ENCODE measurements around the gene INAFM1.
"Not testable (repeated sequence)": the region's sequence is repeated elsewhere in the genome, so short reads cannot be mapped to it uniquely, and the experiment has no call there.

The INAFM1 gene

DNA sequence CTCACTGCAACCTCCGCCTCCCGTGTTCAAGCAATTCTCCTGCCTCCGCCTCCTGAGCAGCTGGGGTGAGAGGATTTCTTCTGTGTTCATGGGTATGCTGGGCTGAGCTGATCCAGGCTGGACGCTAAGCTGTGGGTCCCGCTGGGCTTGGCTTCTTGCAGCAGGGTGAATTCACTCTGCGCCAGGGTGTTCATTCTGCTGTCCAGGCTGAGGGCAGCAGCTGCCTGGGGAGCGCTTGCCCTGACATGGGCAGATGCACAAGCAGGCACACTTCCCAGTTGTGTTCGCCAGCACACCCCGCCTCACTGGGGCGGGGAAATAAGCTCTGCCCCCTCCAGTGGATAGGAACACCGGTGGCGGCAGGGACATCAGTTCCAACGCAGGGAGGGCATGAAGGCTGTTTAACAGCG lies 7.3 kb upstream of the INAFM1 start:
- DNase-seq (ENCODE audit: extremely low read depth in 1 of 2, low read depth in 1 of 2): no peak

DNA sequence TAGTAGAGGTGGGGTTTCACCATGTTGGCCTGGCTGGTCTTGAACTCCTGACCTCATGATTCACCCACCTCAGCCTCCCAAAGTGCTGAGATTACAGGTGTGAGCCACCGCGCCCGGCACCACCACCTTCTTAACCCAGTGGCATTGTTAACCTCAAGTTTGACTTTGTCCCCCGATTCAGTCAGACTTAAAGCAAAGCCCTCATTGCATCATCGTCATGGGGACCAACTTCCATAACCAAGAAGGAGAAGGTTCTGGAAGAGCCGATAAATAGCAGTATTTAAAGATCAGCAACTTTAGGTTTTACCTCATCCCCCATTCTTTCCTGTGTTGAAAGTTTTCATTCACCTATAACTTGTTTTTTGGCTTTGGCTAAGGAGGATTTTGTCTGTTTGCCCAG lies 6.7 kb upstream of the INAFM1 start:
- DNase-seq (ENCODE audit: extremely low read depth in 1 of 2, low read depth in 1 of 2): no peak

DNA sequence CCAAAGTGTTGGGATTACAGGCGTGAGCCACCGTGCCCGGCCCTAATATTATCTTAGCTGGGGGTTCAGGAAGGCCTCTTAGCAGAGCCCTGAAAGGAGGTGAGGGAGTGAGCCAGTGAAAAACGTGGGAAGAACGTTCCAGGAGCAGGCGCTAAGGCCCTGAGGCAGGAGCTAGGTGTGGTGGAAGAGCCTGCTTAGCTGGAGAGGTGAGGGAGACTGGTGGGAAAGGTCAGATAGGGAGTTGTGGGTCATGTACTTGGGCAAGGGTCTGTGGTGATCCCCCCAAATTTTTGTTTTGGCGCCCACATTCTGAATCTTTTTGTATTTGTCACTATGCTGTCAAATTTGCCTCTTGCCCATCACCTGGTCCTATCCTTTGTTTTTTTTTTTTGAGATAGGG lies 5.1 kb upstream of the INAFM1 start:
- DNase-seq (ENCODE audit: extremely low read depth in 1 of 2, low read depth in 1 of 2): no peak

DNA sequence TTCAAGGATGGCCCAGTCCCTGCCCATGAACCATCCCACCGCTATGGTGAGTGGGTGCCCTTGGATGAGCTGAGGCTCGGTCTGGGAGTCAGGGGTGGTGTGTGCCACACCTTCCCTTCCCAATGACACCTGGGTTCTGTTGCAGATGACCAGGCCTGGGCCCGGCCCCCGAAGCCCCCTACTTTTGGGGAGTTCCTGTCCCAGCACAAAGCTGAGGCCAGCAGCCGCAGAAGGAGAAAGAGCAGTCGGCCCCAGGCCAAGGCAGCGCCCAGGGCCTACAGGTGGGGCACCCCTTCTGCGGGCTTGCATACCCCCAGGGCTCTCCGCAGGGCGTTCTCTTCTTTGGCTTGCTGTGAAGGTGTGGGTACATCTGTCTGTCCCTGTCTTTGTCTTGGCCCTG lies 4.3 kb upstream of the INAFM1 start:
- no peak for DNase-seq (ENCODE audit: extremely low read depth in 1 of 2, low read depth in 1 of 2)

DNA sequence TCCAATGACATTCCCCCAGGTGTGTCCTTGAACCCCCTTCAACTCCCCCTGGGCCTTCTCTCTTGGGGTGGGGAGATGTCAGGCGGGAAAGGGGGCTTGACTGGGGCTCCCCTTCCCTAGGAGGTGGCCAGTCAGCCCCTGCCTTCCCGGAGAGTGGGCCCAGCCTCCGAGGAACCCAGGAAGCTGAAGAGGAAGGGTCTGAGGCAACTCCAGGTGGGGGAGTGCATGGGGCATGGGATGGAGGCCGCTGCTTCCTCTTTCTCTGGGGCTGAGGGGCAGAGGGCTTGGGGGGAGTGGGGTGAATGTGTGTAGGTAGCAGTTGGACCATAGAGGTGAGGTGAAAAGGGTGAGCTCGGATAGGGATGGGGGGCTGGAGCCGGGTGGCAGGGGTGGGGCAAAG lies 2.7 kb upstream of the INAFM1 start:
- no peak for DNase-seq (ENCODE audit: extremely low read depth in 1 of 2, low read depth in 1 of 2)

DNA sequence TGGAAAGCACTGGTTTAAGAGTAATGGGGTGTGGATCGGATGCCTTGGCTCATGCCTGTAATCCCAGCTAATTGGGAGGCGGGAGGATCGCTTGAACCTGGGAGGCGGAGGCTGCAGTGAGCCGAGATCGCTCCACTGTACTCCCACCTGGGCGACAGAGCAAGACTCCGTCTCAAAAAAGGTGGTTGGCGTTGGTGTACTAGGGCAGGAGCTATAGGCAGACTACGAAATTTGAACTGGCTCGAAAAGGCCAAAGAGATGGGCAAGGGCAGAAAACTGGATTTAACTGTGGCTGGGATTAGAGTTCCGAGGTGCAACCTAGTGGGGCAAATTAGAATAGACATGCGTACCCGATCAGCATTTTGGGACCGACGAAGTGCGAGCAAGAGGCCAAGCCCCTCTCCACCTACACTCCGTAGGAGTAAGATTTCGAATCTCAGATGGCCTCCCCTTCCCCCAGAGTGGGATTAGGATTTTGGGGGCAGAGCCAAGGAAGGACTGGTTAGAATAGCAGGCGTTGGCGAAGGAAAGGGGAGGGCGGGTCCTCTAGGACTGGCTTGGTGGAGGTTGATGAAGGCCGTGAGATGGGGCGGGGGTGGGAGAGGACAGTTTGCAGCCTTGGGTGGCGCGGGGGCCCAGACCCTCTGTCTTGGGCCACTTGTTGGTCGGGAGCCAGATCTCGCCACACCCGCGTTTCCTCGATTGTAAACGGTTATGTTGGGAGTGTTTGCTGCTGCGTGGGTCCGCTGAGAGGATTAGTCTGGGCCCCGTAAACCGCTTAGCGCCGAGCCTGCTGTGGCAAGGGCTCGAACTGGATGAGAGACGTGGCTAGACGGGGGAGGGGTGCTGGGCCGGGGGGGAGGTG lies 2.0 kb upstream of the INAFM1 start:
- DNase-seq (ENCODE audit: extremely low read depth in 1 of 2, low read depth in 1 of 2): no peak

DNA sequence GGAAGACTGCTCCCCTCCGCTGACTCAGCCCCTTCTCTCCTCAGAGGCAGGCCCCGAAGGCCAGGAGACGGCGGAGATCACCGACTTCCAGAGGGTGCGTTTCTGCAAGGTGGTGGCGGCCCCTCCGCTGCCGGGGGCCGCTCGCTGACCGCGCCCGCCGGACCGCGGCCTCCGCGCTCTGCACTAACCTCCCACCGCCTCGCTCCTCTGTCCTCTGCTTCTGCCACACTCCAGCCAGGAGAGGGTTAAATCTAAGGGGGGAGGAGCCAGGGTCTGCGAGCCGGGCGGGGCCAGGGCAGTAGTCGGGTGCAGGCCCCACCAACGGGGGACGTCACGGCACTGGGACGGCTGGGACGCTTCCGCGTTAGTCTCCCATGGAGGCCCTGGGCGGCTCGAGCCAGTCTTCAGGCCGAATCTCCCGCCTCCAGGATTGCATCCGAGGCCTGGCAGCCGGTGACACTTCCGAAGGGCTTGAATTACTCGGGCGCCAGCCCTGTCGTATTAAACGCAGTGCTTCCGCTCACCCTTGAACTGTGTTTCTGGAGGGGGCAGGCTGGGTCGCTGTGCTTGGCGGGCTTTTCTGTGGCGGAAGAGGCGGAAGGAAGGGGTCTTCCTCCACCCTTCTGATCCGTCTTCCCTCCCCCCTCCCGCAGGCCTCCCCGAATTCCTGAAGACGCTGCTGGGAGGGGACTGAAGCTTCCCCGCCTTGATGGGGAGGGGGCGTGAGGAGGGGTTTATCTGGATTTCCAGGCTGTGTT lies 1.2 kb upstream of the INAFM1 start:
- peak; percentile 79 to 89 for DNase-seq (ENCODE audit: extremely low read depth in 1 of 2, low read depth in 1 of 2)

DNA sequence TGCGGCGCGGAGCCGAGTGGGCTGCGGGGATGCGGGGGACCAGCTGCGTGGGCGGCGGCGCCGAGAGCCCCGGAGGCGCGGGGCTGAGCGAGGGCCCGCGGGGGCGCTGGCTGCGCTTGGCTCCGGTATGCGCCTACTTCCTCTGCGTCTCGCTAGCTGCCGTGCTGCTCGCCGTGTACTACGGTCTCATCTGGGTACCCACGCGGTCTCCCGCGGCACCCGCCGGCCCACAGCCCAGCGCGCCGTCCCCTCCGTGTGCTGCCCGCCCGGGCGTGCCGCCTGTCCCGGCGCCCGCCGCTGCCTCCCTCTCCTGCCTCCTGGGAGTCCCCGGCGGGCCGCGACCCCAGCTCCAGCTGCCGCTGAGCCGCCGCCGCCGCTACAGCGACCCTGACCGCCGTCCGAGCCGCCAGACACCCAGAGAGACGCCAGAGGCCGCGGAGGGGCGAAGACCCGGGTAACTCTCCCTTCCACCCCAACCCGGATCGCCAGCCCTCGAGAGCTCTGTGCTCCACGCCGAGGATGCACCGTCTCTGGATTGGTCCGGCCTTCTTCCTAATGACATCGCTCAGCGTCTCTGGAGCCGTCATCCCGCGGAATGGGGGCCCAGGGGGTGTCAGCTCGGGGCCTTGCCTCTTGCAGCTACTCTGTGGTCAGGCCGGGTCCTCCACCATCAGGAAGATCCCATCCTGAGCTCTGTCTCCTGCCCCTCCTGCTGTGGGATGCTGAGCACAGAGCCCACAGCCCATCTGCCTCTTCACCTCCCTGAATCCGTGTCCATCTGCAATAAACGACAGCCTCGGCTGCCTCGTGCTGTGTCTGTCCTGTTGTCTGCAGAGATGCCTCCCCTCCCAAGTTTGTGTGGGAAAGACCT lies 441 bp downstream of the INAFM1 start:
- DNase-seq (ENCODE audit: extremely low read depth in 1 of 2, low read depth in 1 of 2): no peak

DNA sequence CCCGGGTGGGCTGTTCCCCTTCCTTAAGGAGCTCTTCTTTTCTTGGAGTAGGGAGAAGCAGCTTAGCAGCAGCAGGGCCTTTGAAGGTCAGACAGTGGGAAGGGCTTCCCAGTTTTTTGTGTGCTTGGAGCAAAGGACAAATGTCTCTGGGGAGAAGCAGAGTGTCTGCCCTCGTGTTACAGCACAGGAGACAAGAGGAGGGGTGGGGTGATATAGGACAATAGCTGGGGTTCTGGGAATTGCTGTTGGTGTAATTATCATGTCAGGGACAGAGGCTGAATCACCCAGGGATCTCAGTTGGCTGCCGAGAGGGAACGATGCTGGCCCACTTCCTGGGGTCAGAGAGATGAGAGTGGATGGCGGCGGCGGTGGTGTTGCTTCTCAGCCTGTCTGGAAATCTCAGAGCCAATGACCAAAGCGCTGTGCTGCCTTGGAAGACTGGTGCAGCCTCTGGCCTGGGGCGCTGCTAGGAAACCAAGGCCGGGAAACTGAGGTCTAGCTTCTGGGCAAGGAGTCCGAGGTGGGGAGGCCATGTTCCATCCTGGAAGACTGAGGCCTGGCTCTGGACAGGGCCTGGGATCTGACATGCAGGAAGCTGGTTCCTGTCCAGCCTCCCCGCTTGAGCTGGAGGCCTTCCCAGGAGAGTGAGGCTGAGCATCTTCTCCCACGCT lies 1.2 kb downstream of the INAFM1 start:
- no peak for DNase-seq (ENCODE audit: extremely low read depth in 1 of 2, low read depth in 1 of 2)

DNA sequence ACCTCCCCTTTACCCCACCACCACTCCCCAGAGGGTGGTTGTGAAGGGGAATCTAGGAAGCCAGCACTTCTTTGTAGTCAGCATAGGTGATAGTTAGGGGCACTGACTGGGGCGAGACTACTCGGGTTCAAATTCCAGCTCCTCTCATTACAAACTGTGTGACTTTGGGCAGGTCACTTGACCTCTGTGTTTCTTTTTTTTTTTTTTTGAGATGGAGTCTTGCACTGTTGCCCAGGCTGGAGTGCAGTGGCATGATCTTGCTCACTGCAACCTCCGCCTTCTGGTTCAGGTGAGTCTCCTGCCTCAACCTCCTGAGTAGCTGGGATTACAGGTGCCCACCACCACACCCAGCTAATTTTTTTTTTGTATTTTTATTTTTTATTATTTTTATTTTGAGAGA lies 1.8 kb downstream of the INAFM1 start:
- not testable (repeated sequence) for DNase-seq (ENCODE audit: extremely low read depth in 1 of 2, low read depth in 1 of 2)

DNA sequence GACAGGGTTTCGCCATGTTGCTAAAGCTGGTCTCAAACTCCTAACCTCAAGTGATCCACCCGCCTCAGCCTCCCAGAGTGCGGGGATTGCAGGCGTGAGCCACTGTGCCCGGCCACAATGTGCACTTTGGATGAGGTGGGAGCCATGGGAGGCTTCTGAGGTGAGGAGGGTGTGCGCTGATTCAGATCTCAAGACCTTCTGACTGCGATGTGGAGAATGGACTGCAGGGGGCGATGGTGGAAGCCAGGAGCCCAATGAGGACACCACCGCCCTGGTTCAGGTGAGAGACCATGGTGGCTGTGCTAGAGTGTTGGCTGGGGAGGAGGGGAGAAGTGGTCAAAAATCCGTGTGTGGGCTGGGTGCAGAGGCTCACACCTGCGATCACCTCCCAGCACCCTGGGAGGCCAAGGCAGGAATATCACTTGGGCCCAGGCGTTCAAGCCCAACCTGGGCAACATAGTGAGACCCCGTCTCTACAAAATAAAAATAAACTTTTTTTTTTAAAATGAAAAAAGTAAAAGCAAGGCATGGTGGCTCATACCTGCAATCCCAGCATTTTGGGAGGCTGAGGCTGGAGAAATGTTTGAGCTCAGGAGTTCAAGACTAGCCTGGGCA lies 5.6 kb downstream of the INAFM1 start:
- peak in 1 of 2 donors; percentile 47 for DNase-seq (ENCODE audit: extremely low read depth in 1 of 2, low read depth in 1 of 2)

DNA sequence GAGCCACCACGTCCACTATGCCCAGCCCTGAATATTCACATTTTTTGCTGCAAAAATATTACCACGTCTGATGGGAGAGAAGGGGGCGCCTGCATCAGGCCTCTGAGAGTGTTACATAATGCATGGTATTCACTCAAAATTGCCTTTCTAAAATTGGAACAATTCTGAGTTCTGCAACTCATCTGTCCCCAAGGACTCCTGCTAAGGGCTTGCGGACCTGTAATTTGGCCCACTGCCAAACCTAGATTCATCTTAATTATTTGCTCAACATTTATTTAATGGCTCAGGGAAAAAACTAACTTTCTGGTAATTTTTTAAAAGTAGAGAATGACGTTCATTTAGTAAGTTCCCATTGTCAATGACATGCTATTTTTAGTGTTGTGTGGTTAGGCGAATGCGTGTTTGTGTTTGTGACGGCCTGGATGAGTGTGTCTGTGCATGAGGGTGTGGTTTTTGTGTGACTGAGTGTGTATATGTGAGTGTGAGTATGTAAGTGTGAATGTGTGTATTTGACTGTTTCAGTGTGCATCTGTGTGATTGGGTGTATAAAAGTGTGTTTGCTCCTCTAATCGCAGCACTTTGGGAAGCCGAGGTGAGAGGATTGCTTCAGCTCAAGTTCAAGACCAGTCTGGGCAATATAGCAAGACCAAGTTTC lies 8.8 kb downstream of the INAFM1 start:
- DNase-seq (ENCODE audit: extremely low read depth in 1 of 2, low read depth in 1 of 2): no peak

DNA sequence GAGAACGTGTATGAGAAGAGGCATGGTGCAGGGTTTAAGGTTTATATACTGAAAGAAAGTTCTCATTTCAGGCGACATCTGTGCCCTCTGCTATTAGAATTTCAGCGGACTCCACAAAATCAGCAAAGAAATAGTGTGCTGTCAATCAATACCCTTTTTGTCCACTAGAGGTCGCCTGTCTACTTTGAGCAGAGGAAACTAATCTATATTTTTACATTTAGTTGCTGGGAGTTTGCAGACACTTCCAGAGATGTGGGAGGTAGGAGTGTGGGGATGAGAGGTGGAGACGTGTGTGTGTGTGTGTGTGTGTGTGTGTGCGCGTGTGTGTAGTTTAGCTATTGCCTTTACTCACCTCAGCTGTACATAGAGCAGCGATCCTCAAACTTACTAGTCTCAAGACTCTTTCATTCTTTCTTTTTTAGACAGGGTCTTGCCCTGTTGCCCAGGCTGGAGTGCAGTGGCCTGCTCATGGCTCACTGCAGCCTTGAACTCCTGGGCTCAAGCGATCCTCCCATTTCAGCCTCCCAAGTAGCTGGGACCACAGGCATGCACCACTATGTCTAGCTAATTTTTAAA lies 9.7 kb downstream of the INAFM1 start:
- peak in 1 of 2 donors; percentile 7 for DNase-seq (ENCODE audit: extremely low read depth in 1 of 2, low read depth in 1 of 2)

DNA sequence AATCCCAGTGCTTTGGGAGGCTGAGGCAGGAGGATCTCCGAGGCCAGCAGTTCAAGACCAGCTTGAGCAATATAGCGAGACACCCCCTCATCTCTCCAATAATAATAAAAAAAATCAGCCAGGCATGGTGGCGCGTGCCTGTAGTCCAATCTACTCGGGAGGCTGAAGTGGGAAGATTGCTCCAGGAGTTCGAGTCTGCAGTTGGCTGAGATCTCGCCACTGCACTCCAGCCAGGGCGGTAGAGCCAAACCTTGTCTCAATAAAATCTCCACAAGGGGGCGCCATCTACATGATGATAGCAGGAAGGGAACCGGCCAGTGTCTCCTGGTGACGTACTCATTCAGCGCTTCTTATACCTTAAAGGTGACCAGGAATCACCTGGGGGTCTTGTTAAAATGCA lies 21.4 kb downstream of the INAFM1 start:
- peak in 1 of 2 donors; percentile 63 for DNase-seq (ENCODE audit: extremely low read depth in 1 of 2, low read depth in 1 of 2)

DNA sequence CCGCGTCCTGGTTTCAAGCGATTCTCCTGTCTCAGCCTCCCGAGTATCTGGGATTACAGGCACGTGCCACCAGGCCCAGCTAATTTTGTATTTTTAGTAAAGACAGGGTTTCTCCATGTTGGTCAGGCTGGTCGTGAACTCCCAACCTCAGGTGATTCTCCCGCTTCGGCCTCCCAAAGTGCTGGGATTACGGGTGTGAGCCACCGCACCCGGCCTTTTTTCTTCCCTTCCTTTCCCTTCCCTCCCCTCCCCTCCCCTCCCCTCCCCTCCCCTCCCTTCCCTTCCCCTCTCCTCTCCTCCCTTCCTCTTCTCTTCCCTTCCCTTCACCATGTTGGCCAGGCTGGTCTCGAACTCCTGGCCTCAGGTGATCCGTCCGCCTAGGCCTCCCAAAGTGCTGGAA lies 26.2 kb downstream of the INAFM1 start:
- DNase-seq (ENCODE audit: extremely low read depth in 1 of 2, low read depth in 1 of 2): not testable (repeated sequence)

DNA sequence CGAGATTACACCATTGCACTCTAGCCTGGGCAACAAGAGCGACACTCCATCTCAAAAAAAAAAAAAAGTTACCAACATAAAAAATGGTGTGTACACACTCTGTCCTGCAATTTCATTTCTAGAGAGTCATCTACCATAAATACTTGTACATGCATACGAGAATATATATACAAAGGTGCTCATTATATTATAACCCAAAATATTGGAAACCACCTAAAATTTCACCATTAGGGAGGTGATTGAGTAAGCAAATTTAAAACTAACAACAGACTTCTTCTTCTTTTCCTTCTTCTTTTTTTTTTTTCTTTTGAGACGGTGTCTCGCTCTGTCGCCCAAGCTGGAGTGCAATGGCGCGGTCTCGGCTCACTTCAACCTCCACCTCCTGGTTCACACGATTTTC lies 27.6 kb downstream of the INAFM1 start:
- DNase-seq (ENCODE audit: extremely low read depth in 1 of 2, low read depth in 1 of 2): no peak

DNA sequence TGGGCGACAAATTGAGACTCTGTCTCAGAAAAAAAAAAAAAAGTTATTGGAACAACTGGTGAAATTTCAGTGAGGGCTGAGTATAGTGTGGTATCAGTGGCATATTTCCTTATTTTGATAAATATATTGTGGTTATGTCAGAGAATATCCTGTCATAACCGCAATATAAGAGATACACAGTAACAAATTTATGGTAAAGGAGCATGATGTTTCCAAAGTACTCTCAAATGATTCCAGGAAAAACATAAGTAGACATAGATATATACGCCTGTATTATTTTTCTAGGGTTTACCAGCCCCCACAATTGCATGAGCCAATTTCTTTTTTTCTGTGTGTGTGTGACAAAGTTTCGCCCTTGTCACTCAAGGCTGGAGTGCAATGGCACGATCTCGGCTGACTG lies 29.3 kb downstream of the INAFM1 start:
- DNase-seq (ENCODE audit: extremely low read depth in 1 of 2, low read depth in 1 of 2): no peak

DNA sequence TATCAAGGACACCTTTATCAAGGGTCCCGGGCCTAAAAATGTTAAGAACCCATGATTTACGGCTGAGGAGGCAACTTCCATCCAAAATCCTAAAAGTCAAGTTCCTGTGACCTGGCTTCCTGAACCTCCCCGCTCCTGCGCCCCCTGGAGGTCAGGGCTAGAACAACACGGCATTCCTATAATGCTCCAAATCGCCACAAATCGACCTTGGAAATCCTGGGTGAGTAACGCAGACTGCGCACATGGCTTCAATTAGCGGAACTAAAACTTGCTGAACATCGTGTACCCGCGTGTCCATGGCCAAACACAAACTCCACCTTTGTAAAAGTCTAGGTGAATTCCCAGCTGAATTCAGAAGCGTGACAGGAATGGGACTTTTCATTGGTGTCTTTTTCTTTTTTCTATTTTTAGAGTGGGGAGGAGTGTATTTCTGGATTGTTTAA lies 30.6 kb downstream of the INAFM1 start:
- no peak for DNase-seq (ENCODE audit: extremely low read depth in 1 of 2, low read depth in 1 of 2)

DNA sequence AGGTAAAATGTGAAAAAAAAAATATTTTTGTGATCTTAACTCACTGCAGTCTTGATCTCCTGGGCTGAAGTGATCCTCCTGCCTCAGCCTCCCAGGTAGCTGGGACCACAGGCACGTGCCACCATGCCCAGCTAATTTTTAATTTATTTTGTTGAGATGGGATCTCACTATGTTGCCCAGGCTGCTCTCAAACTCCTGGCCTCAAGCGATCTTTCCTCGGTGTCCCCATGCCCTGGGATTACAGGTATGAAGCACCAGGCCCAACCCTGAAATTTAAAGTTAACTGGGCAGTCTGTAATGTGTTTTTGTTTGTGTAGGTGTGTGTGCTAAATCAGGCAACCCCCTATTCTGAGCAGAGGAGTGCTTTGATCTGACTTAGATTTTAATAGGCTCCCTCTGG lies 31.6 kb downstream of the INAFM1 start:
- no peak for DNase-seq (ENCODE audit: extremely low read depth in 1 of 2, low read depth in 1 of 2)

Data from stimulated activated CD8-positive, alpha-beta memory T cell treated with anti-CD3 and anti-CD28 coated beads, Interleukin-7, amount 100 ng/mL, for 48 hours (primary cell).